Jurkat, Clone E6-1 (cell line): ENCODE measurements around the gene ARFGAP2.
A peak's percentile ranks its signal among the peaks of the same experiment; 100 is the strongest.

Source experiments
- DNase-seq: peaks from one replicate; pipeline ENCODE4 v3.0.0-alpha.2; 2011; ENCODE audit warnings: low read depth, low spot score
- H3K4me3 ChIP-seq: 2 replicates; pipeline ENCODE4 v1.5.1; 2011; ENCODE audit warnings: mild to moderate bottlenecking, low read length, control low read depth, moderate library complexity

ARFGAP2 gene

GRCh38 chr11:47177229-47177845 lies 658 bp upstream of the ARFGAP2 start:
- H3K4me3 ChIP-seq, result peak overlapping the region; percentile 82
- peak; percentile 85 for DNase-seq

DNA sequence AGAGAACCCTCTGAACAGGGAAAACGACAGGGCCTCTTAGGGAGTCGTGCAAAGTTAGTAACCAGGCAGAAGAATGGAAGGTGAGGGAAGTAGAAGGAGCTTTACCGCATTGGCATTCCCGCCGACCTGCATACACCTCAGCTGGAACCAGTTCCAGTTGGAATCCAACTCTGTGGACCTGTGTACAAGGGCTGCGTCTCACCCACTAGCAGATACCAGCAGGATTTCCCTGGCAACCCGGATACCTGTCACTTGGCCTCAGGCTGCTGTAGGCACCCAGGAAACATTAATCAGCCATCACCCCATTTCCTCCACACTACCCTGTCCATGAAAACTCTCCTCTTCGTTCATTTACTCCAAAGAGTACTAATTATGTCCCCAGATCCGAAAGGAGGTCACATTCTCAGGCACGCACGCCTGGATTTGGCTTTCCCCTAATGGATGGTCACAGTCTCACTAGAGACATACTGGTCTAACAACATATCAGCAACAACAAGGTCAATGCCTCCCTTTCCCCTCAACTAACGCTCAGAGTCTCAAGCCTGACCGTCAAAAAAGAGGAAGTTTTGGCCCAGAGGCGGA lies 842 bp downstream of the ARFGAP2 start:
- DNase-seq, result no peak
- H3K4me3 ChIP-seq, result peak overlapping the region; percentile 78

- no peak for DNase-seq
- no peak overlapping the region for H3K4me3 ChIP-seq
These were observed 3.8 kb downstream of the ARFGAP2 start for GRCh38 chr11:47172740-47173336.

DNA sequence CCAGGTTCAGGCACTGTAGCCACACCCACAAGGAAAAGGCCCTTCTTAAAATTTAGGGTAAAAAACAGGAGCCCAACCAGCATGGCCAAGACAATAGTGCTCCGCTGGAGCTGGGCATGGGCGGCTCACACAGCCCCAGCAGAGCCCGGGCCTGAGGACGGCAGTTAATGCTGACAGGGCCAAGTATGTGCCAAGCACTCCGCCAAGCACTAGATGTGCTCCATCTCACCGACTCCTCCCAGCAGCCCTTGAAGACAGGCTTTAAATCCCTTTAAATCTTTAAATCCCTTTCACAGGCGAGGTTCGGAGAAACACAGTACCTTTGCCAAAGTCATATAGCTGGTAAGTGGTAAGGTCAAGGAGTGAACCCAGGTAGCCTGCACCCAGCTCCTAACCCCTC lies 4.8 kb downstream of the ARFGAP2 start:
- no peak overlapping the region for H3K4me3 ChIP-seq

GRCh38 chr11:47171061-47171838 lies 5.4 kb downstream of the ARFGAP2 start:
- DNase-seq, result no peak

More for the DNA sequence above, 4.8 kb downstream of the ARFGAP2 start:
- no peak for DNase-seq

GRCh38 chr11:47166368-47166767 lies 10.3 kb downstream of the ARFGAP2 start:
- H3K4me3 ChIP-seq, result no peak overlapping the region
- DNase-seq, result no peak

More at GRCh38 chr11:47171061-47171838, 5.4 kb downstream of the ARFGAP2 start:
- H3K4me3 ChIP-seq, result no peak overlapping the region

DNA sequence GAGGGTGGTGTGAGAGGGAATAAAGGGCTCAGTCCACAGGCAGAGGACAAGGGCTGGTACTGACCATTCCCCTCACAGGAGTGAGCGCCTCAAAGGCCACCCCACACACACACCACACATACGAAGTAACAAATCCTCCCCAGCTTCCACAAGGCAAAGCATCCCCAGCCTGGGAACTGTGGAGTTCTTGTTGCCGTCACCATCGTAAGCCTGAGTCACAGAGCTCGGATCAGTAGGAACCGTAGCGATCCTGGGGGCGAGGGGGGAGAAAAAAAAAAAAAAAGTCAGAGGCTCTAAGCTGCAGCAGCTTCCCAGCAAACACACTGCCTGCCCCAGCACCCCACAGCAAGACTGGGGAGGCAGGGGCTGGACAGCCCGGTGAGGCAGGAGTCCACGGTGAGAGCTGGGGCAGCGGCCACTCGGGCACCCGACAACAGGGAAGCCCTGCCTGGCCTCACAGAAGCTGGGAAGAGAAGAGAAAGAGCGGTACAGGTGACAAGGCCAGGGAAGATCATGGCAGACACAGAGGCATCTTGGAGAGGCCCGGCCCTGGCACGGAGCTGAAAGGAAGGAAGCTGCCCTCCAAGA lies 11.3 kb downstream of the ARFGAP2 start:
- no peak for DNase-seq
- H3K4me3 ChIP-seq, result no peak overlapping the region

GRCh38 chr11:47164321-47164720 lies 12.4 kb downstream of the ARFGAP2 start:
- H3K4me3 ChIP-seq, result no peak overlapping the region
- DNase-seq, result no peak

DNA sequence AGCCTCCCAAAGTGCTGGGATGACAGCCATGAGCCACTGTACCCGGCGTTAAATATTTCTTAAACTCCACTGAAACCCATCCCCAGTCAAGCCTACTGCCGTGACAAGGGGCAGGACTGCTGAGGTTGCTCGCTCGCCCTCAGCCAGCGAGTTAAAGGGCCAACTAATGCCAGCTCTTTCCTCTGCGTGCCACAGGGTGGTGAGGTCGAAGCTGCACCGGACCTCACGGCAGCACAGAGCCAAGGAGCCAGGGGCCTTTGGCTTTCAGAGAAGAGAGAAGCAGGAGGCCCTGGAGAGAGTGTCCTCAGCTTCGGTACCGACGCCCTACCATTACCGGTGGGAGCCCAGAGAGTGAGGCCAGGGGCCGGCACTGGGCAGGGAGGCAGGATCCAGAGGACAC lies 12.8 kb downstream of the ARFGAP2 start:
- no peak for DNase-seq
- H3K4me3 ChIP-seq, result no peak overlapping the region

DNA sequence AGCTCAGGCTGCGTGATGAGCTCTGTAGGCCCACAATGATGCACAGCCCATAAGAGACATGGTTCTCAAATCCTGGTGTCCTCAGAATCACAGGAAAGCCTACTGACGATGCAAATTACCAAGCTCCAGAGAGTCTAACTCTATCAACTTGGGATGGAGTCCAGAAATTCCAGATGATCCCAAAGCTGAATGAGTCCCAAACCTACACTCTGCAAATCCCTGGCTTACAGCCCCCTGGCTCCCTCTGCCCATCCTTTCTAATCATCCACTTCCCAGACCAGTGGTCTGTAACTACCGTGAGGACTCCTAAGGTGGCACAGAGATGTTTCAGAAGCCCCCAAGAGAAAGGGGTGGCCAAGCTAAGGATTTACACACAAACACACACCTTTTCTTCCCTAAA lies 13.5 kb downstream of the ARFGAP2 start:
- no peak overlapping the region for H3K4me3 ChIP-seq
- no peak for DNase-seq

GRCh38 chr11:47162426-47162825 lies 14.3 kb downstream of the ARFGAP2 start:
- DNase-seq, result no peak
- no peak overlapping the region for H3K4me3 ChIP-seq

DNA sequence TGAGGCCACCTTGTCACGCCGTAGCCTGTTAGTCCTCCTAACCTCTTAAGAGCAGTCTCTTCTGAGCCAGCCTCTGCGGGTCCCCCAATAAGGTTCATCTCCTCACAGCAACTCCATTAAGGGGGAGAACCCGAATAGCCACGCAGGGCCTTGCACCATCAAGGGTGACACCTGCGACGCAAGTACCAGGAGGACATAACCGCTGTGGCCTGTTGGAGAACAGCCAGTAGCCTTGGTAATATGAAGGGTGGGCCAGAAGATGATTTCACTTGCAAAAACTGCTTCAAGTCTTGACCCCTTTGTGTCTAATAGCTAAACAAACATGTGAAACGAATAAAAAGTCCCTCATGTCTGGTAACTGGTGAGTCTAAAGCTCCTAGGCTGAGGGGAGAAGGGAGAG lies 14.8 kb downstream of the ARFGAP2 start:
- no peak overlapping the region for H3K4me3 ChIP-seq
- DNase-seq, result no peak

DNA sequence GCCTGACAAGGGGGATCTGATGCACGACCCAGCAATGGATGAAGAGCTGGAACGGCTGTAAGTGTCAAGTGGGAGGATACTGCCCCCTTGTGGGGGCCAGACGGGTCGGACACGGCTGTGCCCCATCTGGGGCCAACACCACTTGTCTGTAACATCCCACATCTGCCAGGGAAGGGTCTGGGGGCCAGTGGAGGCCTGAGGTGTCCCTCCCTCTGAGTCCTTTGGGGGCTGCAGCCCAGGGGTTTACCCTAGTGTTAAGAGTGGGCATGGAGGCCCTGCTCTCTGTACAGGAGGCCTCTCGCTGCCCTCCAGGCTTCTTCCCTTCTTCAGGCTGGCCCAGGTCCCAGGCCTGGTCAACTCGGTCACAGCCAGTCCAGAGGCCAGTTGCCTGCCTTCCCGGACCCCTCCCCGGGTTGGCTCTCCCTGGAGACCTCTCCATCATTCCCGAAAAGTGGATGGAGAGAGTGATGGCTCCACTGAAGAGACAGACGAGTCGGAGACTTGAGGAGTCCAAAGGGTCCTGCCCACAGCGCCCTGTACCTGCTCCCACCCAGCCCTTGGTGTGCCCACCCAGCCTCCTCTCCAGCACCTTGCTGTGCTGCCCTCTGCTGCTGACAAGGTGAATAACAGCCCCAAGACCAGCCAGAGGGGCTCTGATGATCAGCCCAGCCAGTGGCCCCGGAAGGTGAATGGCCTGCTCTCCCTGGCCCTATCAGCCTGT lies 15.4 kb downstream of the ARFGAP2 start:
- no peak for DNase-seq

DNA sequence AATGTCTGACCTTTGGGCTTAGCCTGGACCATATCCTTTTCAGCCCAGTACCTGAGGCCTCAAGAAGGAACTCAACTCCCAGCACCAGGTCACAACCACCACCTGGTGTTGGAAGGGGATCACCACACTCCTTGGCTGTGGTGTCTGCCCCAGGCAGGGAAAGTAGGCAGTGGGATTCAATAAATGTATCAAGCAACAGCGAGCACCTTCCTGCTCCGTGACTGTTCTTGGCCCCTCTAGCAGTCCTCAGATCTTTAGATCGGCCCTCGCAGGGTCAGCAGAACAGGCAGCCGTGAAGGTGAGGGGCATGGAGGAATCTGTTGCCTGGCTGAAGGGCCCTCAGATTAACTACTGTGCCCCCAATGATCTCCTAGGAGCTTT lies 15.9 kb downstream of the ARFGAP2 start:
- DNase-seq, result no peak
- no peak overlapping the region for H3K4me3 ChIP-seq

More for the DNA sequence above, 15.4 kb downstream of the ARFGAP2 start:
- no peak overlapping the region for H3K4me3 ChIP-seq

GRCh38 chr11:47158242-47158641 lies 18.4 kb downstream of the ARFGAP2 start:
- DNase-seq, result no peak
- no peak overlapping the region for H3K4me3 ChIP-seq

- H3K4me3 ChIP-seq, result no peak overlapping the region
- DNase-seq, result no peak
These were observed 18.9 kb downstream of the ARFGAP2 start for GRCh38 chr11:47157805-47158204.

GRCh38 chr11:47156951-47157350 lies 19.7 kb downstream of the ARFGAP2 start:
- DNase-seq, result no peak
- H3K4me3 ChIP-seq, result no peak overlapping the region

- DNase-seq, result no peak
These were observed 20.3 kb downstream of the ARFGAP2 start for GRCh38 chr11:47156333-47156732.

GRCh38 chr11:47155879-47156278 lies 20.8 kb downstream of the ARFGAP2 start:
- H3K4me3 ChIP-seq, result no peak overlapping the region
- no peak for DNase-seq

More at GRCh38 chr11:47156333-47156732, 20.3 kb downstream of the ARFGAP2 start:
- no peak overlapping the region for H3K4me3 ChIP-seq
